GM21360 (cell line): ENCODE data around the gene PPIF.

Experiments
- ATAC-seq: cut with Tn5 transposase; IDR thresholded peaks from one replicate; pipeline ENCODE4 v1.9.1; 2021; ENCODE audit warnings: mild to moderate bottlenecking, moderate library complexity; ENCODE audit not compliant: unreplicated experiment

Gene PPIF

DNA sequence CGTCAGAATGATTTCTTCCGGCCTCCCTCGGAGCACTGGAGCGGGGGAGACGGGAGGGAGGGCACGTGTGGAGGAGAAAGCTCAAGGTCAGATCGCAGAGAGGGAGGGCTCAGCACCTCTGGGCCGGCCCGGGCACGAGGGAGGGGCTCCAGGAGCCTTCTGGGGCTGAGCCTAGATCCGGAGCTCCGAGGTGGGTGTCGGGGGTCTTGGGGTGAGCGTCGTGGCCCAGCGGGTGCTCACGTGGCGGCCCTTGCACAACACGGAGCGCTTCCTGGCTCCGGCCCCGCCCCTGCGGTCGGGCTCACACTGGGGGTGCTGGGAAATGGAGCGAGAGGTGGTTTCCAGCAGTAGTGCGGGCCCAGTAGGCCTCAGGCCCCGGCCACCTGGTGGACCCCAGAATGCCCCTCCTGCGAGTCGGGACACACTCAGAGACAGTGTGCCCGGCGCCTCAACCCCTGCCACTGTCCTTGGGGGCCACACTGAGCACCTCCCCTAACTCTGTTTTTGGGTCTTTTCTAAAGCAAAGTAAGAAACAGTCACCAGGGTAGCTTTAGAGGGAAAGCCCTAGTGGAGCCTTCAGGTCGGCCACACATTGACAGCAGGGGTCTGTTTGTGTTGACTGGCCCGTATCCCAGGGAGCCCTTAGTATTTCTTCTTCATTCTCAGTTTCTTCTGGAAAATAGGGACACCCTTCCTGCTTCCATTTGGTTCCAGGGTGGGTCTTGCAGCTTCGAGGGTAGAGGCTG is 798 bp downstream of the PPIF start:
- peak; percentile 55 for ATAC-seq

DNA sequence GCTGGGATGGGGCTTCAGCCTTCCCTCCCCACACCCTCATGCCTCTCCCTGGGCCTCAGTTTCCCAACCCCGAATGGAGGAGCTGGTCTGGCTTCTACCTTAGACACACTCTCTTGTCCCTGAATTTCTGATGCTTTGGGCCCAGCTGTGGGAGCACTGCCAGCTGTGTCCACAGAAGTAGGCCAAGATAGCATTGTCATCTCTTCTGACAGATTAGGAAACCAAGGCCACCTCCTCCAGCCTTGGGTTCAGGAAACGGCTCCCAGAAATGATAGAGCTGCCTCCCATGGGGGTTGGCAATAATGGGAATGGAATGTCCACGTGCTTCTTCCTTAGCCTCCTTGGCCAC is 1.3 kb downstream of the PPIF start:
- ATAC-seq: no peak

DNA sequence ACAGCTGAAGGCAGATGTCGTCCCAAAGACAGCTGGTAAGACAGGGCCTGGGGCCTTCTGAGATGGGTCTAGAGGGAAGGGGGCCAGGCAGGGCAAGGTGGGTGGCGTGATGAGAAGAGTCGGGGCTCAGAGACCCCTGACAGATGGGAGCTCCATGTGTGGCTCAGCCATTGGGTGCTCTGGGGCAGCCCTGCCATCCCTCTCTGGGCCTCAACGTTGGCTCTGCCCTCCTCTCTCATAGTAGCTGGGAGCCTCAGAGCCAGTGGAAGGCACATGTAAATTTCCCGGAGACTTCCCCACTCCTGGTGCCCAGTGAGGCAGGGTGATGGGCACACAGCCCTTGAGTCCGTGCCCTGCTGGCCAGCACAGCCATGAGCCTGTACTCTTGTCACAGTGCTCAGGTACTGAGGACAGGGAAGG is 1.8 kb downstream of the PPIF start:
- ATAC-seq: no peak

DNA sequence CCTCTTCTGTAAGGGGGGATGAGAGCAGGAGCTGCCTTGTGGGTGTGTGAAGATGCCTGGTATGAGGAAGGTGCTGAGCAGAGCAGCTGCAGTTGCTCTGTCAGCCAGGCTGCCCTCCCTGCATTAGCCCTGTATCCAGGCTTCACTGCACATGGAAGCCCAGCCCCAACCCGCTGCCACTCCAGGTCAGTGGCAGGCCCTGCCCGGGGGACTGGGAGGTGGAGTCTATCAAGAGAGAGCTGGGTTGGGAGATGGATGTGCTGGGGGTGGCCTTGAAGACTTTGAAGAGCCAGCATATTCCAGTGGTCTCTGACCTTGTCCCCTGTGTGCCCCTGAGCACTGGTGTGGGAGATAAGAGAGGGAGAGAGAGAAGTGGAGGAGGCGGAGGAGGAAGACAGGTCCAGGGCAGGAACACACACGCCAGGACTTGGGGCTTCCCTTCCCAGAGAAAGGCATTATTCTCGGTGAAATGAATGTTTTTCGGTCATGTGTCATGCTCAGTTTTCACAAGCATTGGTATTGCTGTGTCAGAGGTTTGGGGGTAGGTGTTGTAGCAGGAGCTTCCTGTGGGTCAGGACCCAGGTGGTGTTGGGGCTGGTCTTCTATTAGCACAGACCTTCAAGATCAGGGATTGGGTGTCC is 2.6 kb downstream of the PPIF start:
- ATAC-seq: no peak

DNA sequence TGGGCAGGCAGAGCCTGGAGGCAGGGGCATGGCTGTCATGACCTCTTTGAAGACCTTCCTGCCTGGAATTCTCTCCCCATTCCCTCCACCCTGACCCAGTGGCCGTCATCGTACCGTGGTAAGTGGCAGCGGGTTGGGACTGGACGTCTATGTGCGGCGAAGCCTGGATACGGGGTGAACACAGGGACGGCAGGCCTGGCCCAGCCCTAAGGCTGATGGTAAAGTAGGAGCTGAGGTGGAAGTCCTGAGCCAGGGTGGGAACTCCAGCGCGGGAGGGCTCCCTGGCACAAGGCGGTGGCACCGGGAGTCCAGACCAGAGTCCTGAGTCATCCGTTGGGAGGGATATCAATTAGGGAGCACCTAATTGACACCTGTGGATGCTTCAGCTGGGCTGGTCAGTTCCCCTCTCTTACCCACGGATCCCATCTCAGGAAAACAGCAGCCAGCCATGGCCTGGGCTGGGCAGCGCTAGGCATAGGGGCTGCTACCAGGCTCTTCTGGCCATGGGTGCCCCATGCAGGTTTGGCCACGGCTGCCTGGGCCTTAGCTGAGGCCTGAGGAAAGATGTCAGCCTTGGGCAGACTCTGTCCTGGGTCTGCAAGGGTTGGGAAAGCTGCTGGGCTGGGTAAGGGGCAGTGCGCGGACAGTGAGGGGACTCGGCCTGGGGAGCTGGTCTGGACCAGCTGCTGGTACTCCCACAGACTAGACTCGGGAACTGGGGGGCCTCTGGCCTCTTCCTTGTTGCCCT is 3.3 kb downstream of the PPIF start:
- ATAC-seq: no peak

DNA sequence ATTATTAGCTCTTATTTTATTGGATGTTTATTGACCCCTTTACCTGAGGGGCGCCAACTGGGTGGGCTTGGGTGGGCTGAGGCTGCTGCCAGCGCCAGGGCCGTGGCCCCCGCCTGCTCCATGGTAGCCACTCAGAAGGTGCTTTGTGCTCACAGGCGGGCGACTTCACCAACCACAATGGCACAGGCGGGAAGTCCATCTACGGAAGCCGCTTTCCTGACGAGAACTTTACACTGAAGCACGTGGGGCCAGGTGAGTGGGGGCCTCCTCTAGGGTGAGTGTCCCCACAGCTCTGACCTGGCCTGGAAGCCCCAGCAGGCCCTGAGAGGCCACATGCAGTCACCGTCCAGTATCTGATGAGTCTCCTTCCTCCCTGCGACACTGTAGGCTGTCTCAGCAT is 4.1 kb downstream of the PPIF start:
- ATAC-seq: no peak

DNA sequence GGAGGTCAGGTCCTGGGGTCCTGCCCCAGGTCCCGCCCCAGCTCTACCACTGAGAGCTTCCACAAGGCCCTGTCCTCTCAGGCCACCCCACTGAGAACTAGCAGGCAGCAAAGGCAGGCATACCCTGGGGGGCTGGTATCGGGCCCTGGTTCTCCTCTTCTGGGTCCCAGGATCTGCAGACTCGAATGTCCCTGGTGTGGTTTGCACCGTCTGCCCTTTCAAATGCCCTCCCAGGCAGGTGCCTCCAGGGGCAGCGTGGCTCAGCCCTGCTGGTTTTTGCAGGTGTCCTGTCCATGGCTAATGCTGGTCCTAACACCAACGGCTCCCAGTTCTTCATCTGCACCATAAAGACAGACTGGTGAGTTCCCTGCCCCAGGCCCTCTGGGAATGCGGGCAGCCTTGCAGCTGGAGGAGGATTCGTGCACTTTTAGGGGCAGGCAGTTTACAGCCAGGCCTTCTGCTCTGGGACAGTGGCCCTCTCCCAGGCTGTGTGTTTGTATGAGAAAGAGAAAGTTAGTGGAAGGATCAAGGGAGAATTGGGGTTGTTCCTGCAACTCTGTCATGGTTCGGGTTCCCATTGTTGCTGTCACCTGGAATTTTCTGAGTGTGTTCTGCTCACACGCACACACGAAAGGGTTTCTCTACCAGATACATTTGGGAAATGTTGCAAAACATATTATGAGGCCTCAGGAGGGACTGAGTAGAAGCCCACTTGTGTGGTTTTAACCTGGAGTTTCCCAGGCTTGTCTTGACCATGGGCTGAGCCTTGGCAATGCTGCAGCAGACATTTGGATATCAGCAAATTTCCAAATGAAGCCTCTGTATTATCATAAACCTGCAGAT is 5.0 kb downstream of the PPIF start:
- ATAC-seq: no peak

DNA sequence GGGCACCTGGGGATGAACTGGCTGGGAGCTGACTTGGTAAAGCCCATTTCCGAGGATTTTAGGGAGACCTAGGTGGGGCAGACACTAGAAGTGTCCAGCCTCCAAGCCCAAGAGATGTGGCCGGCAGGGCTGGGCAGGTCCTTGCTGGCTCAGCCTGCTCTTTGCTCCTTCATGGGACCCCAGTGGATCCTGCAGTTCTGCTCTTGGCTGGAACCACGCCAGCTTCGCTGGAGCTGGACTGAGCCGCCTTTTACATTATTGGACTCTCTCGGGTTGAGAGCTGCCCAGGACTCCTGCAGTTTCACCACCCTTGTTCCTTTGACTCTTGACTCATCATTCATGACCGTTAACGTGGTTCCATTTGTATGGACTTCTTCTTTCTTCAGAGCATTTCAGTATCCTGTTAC is 5.7 kb downstream of the PPIF start:
- no peak for ATAC-seq

DNA sequence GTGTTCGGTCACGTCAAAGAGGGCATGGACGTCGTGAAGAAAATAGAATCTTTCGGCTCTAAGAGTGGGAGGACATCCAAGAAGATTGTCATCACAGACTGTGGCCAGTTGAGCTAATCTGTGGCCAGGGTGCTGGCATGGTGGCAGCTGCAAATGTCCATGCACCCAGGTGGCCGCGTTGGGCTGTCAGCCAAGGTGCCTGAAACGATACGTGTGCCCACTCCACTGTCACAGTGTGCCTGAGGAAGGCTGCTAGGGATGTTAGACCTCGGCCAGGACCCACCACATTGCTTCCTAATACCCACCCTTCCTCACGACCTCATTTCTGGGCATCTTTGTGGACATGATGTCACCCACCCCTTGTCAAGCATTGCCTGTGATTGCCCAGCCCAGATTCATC is 6.5 kb downstream of the PPIF start:
- no peak for ATAC-seq

DNA sequence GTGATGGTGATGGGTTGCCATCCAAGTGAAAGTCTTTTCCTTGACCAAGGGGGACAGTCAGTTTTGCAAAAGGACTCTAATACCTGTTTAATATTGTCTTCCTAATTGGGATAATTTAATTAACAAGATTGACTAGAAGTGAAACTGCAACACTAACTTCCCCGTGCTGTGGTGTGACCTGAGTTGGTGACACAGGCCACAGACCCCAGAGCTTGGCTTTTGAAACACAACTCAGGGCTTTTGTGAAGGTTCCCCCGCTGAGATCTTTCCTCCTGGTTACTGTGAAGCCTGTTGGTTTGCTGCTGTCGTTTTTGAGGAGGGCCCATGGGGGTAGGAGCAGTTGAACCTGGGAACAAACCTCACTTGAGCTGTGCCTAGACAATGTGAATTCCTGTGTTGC is 6.9 kb downstream of the PPIF start:
- no peak for ATAC-seq

DNA sequence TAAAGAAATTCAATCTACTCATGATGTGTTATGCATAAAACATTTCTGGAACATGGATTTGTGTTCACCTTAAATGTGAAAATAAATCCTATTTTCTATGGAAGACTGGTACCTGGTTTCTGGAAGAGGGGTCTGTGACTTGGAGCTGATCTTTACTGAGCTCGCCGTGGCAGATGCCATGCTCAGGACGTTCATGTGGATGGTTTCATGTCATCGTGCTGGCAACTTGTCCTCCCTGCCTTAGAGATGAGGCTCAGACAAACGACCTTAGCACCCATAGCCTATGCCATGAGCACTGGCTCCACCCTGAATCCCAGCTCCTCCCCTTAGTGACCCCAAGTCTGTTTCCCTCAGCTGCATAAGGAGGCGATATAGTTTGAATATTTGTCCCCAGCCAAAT is 7.3 kb downstream of the PPIF start:
- no peak for ATAC-seq

DNA sequence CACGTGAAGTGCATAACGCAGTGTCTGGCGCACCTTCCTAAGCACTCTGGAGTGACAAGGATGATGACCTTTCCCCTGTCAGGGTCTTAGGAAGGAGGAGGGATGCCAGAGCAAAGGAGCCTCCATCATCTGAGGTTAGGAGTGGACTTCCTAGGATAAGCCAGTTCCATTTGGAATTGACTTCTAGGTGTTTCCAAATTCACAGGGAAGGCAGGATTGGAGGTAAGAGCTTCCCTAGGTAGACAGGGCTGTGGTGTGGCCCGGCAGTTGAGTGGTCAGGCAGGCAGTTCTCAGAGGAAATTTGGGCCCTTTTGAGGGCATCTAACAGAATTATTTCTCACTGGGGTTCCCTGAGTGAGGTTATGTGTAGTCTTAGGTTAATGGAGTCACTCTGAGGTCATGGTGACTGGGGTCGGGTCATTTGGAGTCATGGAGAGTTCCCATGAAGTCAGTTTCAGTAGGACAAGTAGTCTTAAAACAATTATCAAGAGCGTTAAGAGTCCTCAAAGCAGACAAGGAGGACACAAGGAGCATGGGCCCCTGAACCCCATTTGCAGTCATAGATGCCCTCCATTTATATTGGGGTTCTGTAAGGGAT is 8.2 kb downstream of the PPIF start:
- ATAC-seq: no peak

DNA sequence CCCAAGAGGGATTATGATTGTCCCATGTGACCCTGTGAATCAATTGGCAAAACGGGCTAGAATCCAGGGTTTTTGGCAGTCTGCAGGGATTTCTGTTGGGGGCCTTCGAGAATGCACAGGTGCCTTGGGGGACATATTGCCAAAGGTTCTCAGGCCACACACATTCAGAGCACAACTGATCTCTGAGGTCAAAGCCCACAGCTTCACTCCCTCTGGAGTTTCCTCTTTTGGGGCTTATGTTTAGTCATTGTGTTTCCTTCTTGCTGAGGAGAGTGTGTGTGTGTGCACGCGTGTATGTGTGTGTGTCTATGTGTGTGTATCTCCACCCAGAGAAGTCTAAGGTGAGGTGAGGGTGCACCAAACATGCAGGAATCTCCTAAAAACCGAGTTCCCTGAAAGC is 8.8 kb downstream of the PPIF start:
- ATAC-seq: no peak

DNA sequence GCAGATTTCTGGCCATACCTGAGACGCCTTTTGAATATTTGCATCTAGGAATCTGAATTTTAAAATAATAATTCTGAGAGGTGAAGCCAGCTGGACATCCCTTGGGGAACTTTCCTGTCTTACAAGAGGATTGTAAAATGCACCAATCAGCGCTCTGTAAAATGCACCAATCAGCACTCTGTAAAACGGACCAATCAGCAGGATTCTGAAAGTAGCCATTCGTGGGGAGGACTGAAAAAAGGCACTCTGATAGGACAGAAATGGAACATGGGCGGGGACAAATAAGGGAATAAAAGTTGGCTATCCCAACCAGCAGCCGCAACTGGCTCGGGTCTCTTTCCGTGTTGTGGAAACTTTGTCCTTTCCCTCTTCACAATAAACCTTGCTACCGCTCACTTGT is 9.9 kb downstream of the PPIF start:
- ATAC-seq: no peak

DNA sequence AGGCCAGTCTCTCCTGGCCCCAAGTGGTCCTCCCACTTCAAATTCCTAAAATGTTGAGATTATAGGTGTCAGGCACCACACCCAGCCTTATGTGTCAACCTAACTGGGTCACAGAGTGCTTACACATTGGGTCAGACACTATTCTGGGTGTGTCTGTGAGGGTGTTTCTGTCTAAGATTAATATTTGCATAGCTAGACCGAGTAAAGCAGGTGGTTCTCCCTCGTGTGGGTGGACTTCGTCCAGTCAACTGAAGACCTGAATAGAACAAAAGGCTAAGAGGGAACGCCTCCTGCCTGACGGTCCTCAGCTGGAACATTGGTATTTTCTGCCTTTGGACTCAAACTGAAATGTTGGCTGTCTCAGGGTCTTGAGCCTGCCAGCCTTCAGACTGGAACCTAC is 11.5 kb downstream of the PPIF start:
- ATAC-seq: no peak

DNA sequence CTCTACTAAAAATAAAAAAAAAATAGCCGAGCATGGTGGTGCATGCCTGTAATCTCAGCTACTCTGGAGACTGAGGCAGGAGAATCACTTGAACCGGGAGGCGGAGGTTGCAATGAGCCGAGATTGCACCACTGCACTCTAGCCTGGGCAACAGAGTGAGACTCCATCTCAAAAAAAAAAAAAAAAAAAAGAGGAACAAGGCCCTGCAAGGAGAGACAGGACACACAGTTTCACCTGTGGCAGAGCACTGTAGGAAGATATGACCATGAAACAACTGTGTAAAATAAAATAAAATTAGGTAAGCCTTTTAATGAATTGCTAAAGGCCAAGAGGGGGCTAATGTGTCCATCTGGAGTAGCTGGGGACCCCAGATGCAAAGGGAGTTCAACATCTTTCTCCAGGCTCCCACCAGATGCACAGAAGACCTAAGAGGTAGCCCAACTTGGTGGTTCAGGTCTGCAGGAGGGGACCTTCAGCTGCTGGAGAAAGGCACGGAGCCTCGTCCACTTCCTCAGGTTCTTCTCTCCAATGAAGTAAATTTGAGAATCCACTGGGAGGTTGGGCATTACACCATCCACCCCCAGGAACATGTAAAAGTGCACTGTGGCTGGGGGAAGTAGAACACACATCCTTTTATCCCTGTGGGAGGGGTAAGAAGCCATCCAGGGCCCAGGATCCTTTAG is 12.7 kb downstream of the PPIF start:
- ATAC-seq: no peak

DNA sequence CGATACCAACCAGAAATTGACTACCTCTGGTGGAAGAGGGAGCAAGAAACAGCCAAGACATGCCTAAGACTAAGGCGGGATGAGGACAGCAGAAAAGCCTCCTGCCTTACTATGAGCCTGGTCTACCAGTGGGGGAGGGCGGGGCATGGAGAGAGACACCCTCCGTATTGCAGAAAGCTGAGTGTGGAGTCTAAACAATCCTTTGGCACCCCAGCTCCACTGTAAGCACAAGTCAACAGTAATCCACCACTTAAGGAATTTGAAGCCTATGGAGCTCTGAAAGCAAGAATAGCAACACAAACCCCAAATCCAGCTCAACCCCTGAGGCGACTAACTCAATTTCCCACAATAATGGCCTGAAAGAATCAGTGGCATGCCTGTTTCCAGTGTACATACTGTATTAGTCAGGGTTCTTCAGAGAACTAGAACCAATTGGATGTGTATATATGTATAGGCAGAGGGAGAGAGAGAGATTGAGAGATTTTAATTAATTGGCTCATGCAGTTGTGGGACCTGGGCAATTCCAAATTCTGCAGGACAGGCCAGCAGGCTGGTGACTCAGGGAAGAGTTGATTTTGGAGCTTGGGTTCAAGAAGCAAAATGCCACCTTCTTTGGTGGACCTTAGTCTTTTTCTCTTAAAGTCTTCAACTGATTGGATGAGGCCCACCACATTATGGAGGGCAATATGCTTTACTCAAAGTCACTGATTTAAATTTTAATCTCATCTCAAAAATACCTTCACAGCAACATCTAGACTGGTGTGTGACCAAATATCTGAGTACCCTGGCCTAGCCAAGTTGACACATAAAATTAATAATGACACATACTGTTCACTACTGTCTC is 13.5 kb downstream of the PPIF start:
- ATAC-seq: no peak

DNA sequence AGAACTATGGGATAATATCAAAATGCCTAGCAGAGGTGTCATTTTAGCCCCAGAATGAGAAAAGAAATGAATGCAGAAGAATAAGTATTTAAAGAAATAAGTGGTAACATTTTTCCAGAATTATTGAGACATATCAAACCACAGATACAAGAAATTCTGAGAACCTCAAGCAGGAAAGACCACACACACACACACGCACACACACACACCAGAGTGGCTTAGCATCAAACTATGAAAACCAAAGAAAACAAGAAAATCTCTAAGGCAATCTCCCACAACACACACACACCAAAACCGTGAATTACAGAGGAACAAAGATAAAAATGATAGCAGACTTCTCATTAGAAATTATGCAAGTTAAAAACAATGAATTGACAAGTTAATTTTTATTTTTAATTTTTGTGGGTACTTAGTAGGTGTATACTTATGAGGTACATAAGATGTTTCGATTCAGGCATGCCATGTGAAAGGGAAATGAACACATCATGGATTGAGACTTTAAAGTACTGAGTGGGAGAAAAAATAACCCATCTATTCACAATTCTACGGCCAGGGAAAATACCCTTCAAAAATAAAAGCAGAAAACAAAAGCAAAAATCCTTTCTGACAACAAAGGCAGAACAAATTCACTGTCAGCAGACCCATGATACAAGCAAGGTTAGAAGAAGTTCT is 14.6 kb downstream of the PPIF start:
- no peak for ATAC-seq
